H9 (cell line): ENCODE results near the gene TXLNG. TPM values are rescaled to one million over a fixed set of nuclear protein-coding genes. Genes with fewer than 3 reads are reported as not detected.

Experiments
- DNase-seq: peaks from one replicate; pipeline ENCODE4 v3.0.0-alpha.2; 2017
- H2AFZ ChIP-seq: one replicate; pipeline ENCODE4 v1.6.1; 2013; ENCODE audit warnings: mild to moderate bottlenecking, low read length, control low read depth, moderate library complexity
- H2AK5ac ChIP-seq: 2 replicates; pipeline ENCODE4 v1.6.1; 2013; ENCODE audit warnings: low read length, control low read depth, mixed read lengths; ENCODE audit not compliant: insufficient read length
- H2BK120ac ChIP-seq: one replicate; pipeline ENCODE4 v1.6.1; 2013; ENCODE audit warnings: low read depth, mild to moderate bottlenecking, low read length, control low read depth, inconsistent platforms; ENCODE audit not compliant: poor library complexity, severe bottlenecking
- H2BK12ac ChIP-seq: 2 replicates; pipeline ENCODE4 v1.6.1; 2013; ENCODE audit warnings: low read length, control low read depth, mixed read lengths, low read depth; ENCODE audit not compliant: insufficient read length
- H2BK15ac ChIP-seq: 2 replicates; pipeline ENCODE4 v1.6.1; 2013; ENCODE audit warnings: low read depth, low read length, control low read depth
- H2BK20ac ChIP-seq: one replicate; pipeline ENCODE4 v1.6.1; 2013; ENCODE audit warnings: low read depth, mild to moderate bottlenecking, low read length, control low read depth, inconsistent platforms; ENCODE audit not compliant: poor library complexity, severe bottlenecking
- H2BK5ac ChIP-seq: 2 replicates; pipeline ENCODE4 v1.6.1; 2013; ENCODE audit warnings: low read length, control low read depth, mixed read lengths; ENCODE audit not compliant: insufficient read length
- H3K14ac ChIP-seq: 2 replicates; pipeline ENCODE4 v1.6.1; 2013; ENCODE audit warnings: low read length, control low read depth; ENCODE audit not compliant: insufficient read depth
- H3K18ac ChIP-seq: 2 replicates; pipeline ENCODE4 v1.6.1; 2013; ENCODE audit warnings: low read depth, mild to moderate bottlenecking, mixed read lengths, low read length, control low read depth; ENCODE audit not compliant: insufficient read length
- H3K23ac ChIP-seq: 2 replicates; pipeline ENCODE4 v1.6.1; 2013; ENCODE audit warnings: low read length, control low read depth, mixed read lengths, low read depth; ENCODE audit not compliant: insufficient read length
- H3K23me2 ChIP-seq: 2 replicates; pipeline ENCODE4 v1.6.1; 2013; ENCODE audit warnings: low read depth, mild to moderate bottlenecking, mixed read lengths, low read length, control low read depth; ENCODE audit not compliant: insufficient read length, poor library complexity, severe bottlenecking
- H3K27ac ChIP-seq: 2 replicates; pipeline ENCODE4 v1.5.1; 2013; ENCODE audit warnings: low read length, control low read depth, mixed read lengths, low read depth; ENCODE audit not compliant: insufficient read length
- H3K27me3 ChIP-seq: 2 replicates; pipeline ENCODE4 v1.6.1; 2013; ENCODE audit warnings: low read length, control low read depth, inconsistent platforms; ENCODE audit not compliant: insufficient read depth
- H3K4ac ChIP-seq: 2 replicates; pipeline ENCODE4 v1.6.1; 2013; ENCODE audit warnings: low read depth, mild to moderate bottlenecking, control low read depth, inconsistent platforms, low read length, moderate library complexity
- H3K4me1 ChIP-seq: 2 replicates; pipeline ENCODE4 v1.6.1; 2013; ENCODE audit warnings: low read length, control low read depth, inconsistent platforms; ENCODE audit not compliant: insufficient read depth
- H3K4me2 ChIP-seq: 2 replicates; pipeline ENCODE4 v1.6.1; 2013; ENCODE audit warnings: low read length, control low read depth, mixed read lengths; ENCODE audit not compliant: insufficient read length, insufficient read depth
- H3K56ac ChIP-seq: 2 replicates; pipeline ENCODE4 v1.6.1; 2013; ENCODE audit warnings: low read depth, mild to moderate bottlenecking, mixed read lengths, low read length, control low read depth; ENCODE audit not compliant: insufficient read length
- H3K79me1 ChIP-seq: 2 replicates; pipeline ENCODE4 v1.6.1; 2013; ENCODE audit warnings: low read depth, mild to moderate bottlenecking, moderate library complexity, low read length, control low read depth, inconsistent platforms; ENCODE audit not compliant: insufficient read depth, poor library complexity, severe bottlenecking
- H3K79me2 ChIP-seq: 2 replicates; pipeline ENCODE4 v1.6.1; 2013; ENCODE audit warnings: low read length, control low read depth, inconsistent platforms; ENCODE audit not compliant: insufficient read depth
- H3K9ac ChIP-seq: 2 replicates; pipeline ENCODE4 v1.6.1; 2013; ENCODE audit warnings: low read length, control low read depth, mixed read lengths; ENCODE audit not compliant: insufficient read length; ENCODE audit errors: extremely low read depth
- H3K9me3 ChIP-seq: one replicate; pipeline ENCODE4 v1.6.1; 2013; ENCODE audit warnings: low read depth, low read length, inconsistent platforms; ENCODE audit not compliant: control insufficient read depth
- H3T11ph ChIP-seq: one replicate; pipeline ENCODE4 v1.6.1; 2013; ENCODE audit warnings: mild to moderate bottlenecking, low read length, control low read depth, inconsistent platforms
- H4K20me1 ChIP-seq: one replicate; pipeline ENCODE4 v1.6.1; 2013; ENCODE audit not compliant: control insufficient read depth, insufficient read length, insufficient read depth
- H4K5ac ChIP-seq: 2 replicates; pipeline ENCODE4 v1.6.1; 2013; ENCODE audit warnings: low read depth, mild to moderate bottlenecking, mixed read lengths, low read length, control low read depth; ENCODE audit not compliant: insufficient read length
- H4K8ac ChIP-seq: replicated peaks from 2 replicates; pipeline ENCODE4 v1.6.1; 2013; ENCODE audit warnings: low read length, control low read depth, mixed read lengths, low read depth; ENCODE audit not compliant: insufficient read length
- H4K91ac ChIP-seq: 2 replicates; pipeline ENCODE4 v1.6.1; 2013; ENCODE audit warnings: low read depth, mild to moderate bottlenecking, moderate library complexity, mixed read lengths, low read length, control low read depth; ENCODE audit not compliant: insufficient read length
- H3K27ac Mint-ChIP-seq, 3 experiments: 2 replicates in 2 of 3; 3 replicates in 1 of 3; pipeline ENCODE4 v1.8.0; 2020 to 2021; ENCODE audit warnings: mixed read lengths in 3 of 3, mild to moderate bottlenecking in 1 of 3, moderate library complexity in 1 of 3
- H3K27me3 Mint-ChIP-seq: 2 replicates; pipeline ENCODE4 v1.8.0; 2021; ENCODE audit warnings: low read depth, mild to moderate bottlenecking, moderate library complexity, mixed read lengths
- H3K36me3 Mint-ChIP-seq, 3 experiments: 2 replicates in 2 of 3; 3 replicates in 1 of 3; pipeline ENCODE4 v1.8.0; 2020 to 2021; ENCODE audit warnings: low read depth in 3 of 3, mixed read lengths in 3 of 3; ENCODE audit not compliant: insufficient read depth in 1 of 3
- H3K4me1 Mint-ChIP-seq, 2 experiments: 2 replicates each; pipeline ENCODE4 v1.8.0; 2020; ENCODE audit warnings: mixed read lengths in 2 of 2
- H3K4me3 Mint-ChIP-seq, 2 experiments: 2 replicates in 1 of 2; 3 replicates in 1 of 2; pipeline ENCODE4 v1.8.0; 2020 to 2021; ENCODE audit warnings: mild to moderate bottlenecking in 2 of 2, mixed read lengths in 2 of 2, moderate library complexity in 1 of 2
- H3K9me3 Mint-ChIP-seq, 2 experiments: 2 replicates in 1 of 2; 3 replicates in 1 of 2; pipeline ENCODE4 v1.8.0; 2020; ENCODE audit warnings: mild to moderate bottlenecking in 2 of 2, mixed read lengths in 2 of 2, moderate library complexity in 1 of 2
- WGBS: extraction: QIAGEN DNeasy Blood & Tissue Kit; methylation state at CpG from one replicate; pipeline ENCODE4 v1.1.7; 2013; ENCODE audit warnings: missing lambda C conversion rate, low lambda C conversion rate, mixed read lengths; ENCODE audit not compliant: insufficient read length; ENCODE audit errors: extremely low coverage; 5-methylcytosine and 5-hydroxymethylcytosine counted together
- total RNA-seq: library from RNA; stranded (reverse); gene quantifications from 2 replicates; pipeline ENCODE4 v1.2.1, GENCODE V29; 2021
- TF ChIP-seq, protein P1 (sequence below): fragments of 200-600 bp; sonication (generic); conservative IDR thresholded peaks from 3 replicates; pipeline ENCODE4 v1.8.0; 2021; ENCODE audit warnings: antibody characterized with exemption, mild to moderate bottlenecking

Gene TXLNG
- total RNA-seq, 1 experiment from 2014 or later: 90.7 TPM

DNA sequence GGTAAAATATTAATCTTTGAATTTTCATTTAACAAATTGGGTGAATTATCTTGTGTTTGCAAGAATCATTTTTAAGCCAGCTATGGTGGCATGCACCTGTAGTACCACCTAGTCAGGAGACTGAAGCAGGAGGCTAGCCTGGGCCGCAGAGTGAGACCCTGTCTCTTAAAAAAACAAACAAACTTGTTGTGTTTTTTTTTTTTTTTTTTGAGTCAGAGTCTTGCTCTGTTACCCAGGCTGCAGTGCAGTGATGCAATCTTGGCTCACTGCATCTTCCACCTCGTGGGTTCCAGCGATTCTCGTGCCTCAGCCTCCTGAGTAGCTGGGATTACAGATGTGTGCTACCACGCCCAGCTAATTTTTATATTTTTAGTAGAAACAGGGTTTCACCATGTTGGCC is 2.2 kb downstream of the TXLNG start:
- WGBS: no CpG with 5 or more reads among the region's 5 CpGs
- peaks cover 41% of the 10 kb centered on the region for H3K79me2 ChIP-seq

More for the DNA sequence above, 2.2 kb downstream of the TXLNG start:
- Mint-ChIP-seq H3K36me3 (peaks cover 27 to 49% (median 35%) of the 10 kb centered on the region in 3 experiments), H3K4me3 (peak overlapping the region; percentile 92 to 93; a peak in 3 of 5 replicates), H3K9me3 (no peaks in the 10 kb centered on the region; a peak in 1 of 5 replicates), H3K27ac (peak overlapping the region in 2 of 3 experiments; percentile 36 to 41; a peak in 2 of 7 replicates), H3K4me1 (peaks cover 12% of the 10 kb centered on the region in 2 experiments), H3K27me3 (no peaks in the 10 kb centered on the region)
- Histone ChIP-seq H2AFZ (no peak overlapping the region), H3K27ac (no peak overlapping the region), H3K4me2 (no peak overlapping the region), H4K20me1 (no peaks in the 10 kb centered on the region), H3T11ph (no peak overlapping the region), H3K9ac (no peak overlapping the region), H2BK5ac (no peak overlapping the region), H3K23ac (no peak overlapping the region), H2BK15ac (no peak overlapping the region), H4K91ac (no peak overlapping the region), H3K14ac (no peak overlapping the region), H4K8ac (no peak overlapping the region), H4K5ac (no peak overlapping the region), H3K4me1 (peaks cover 2% of the 10 kb centered on the region), H2BK120ac (no peak overlapping the region), H3K27me3 (no peaks in the 10 kb centered on the region), H3K23me2 (peaks cover 13% of the 10 kb centered on the region), H2BK12ac (no peak overlapping the region), H2BK20ac (no peak overlapping the region), H3K18ac (no peak overlapping the region), H3K4ac (no peak overlapping the region), H3K79me1 (peaks cover 7% of the 10 kb centered on the region), H3K56ac (no peak overlapping the region), H3K9me3 (no peaks in the 10 kb centered on the region), H2AK5ac (no peak overlapping the region)
- no peak for DNase-seq
- TF ChIP-seq, protein P1, sequence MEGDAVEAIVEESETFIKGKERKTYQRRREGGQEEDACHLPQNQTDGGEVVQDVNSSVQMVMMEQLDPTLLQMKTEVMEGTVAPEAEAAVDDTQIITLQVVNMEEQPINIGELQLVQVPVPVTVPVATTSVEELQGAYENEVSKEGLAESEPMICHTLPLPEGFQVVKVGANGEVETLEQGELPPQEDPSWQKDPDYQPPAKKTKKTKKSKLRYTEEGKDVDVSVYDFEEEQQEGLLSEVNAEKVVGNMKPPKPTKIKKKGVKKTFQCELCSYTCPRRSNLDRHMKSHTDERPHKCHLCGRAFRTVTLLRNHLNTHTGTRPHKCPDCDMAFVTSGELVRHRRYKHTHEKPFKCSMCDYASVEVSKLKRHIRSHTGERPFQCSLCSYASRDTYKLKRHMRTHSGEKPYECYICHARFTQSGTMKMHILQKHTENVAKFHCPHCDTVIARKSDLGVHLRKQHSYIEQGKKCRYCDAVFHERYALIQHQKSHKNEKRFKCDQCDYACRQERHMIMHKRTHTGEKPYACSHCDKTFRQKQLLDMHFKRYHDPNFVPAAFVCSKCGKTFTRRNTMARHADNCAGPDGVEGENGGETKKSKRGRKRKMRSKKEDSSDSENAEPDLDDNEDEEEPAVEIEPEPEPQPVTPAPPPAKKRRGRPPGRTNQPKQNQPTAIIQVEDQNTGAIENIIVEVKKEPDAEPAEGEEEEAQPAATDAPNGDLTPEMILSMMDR: no peak
